BLaER1 (cell line): Measurements from ENCODE around the gene USP19.

Experiments used
- H3K27ac ChIP-seq: shearing (Covaris generic); formaldehyde crosslinking; 2 replicates; pipeline ENCODE4 v1.8.1; 2022
- H3K27me3 ChIP-seq: shearing (Covaris generic); formaldehyde crosslinking; 2 replicates; pipeline ENCODE4 v1.8.1; 2022
- H3K36me3 ChIP-seq: shearing (Covaris generic); formaldehyde crosslinking; 2 replicates; pipeline ENCODE4 v1.8.1; 2022
- H3K4me1 ChIP-seq: shearing (Covaris generic); formaldehyde crosslinking; 2 replicates; pipeline ENCODE4 v1.8.1; 2022
- H3K4me2 ChIP-seq: shearing (Covaris generic); formaldehyde crosslinking; 2 replicates; pipeline ENCODE4 v1.8.1; 2022
- H3K4me3 ChIP-seq: shearing (Covaris generic); formaldehyde crosslinking; 2 replicates; pipeline ENCODE4 v1.8.1; 2022
- H3K9ac ChIP-seq: shearing (Covaris generic); formaldehyde crosslinking; 2 replicates; pipeline ENCODE4 v1.8.1; 2022
- H3K9me3 ChIP-seq: shearing (Covaris generic); formaldehyde crosslinking; 2 replicates; pipeline ENCODE4 v1.8.1; 2022
- H4K20me1 ChIP-seq: shearing (Covaris generic); formaldehyde crosslinking; 2 replicates; pipeline ENCODE4 v1.8.1; 2022
- Cebpa-rat ChIP-seq: shearing (Covaris generic); IDR thresholded peaks from 2 replicates; pipeline ENCODE4 v1.8.1; 2022

Gene USP19

DNA sequence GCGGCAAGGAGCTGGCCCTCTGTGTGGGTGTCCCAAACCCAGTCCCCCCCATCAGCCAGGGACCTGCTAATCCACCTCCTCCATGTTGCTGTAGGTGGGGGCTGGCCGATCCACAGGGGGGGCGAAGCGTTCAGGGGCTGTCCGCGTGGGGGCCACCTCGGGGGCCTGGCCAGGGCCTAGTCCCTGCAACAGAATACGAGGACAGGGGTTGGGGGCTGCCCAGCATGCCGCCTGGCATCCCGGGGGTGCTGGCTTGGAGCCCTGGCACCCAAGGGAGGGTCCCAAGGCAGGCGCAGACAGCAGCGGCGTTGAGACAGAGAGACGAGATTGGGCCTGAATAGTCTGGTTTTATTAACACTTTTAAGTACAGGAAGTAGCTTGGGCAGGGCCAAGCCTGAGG lies 12.3 kb downstream of the USP19 start:
- Histone ChIP-seq H3K9me3 (no peaks in the 10 kb centered on the region), H3K4me3 (no peak overlapping the region), H3K27me3 (no peaks in the 10 kb centered on the region), H3K36me3 (peaks cover 78% of the 10 kb centered on the region), H4K20me1 (no peaks in the 10 kb centered on the region), H3K9ac (no peak overlapping the region), H3K4me1 (peaks cover 26% of the 10 kb centered on the region), H3K4me2 (no peak overlapping the region), H3K27ac (no peak overlapping the region)
- TF ChIP-seq Cebpa-rat = no peak

- no peak for TF ChIP-seq Cebpa-rat
- H3K4me2 ChIP-seq = peak within 1 kb of the TSS; percentile 99
- peaks cover 78% of the 10 kb centered on the region for H3K36me3 ChIP-seq
- H3K4me1 ChIP-seq = peaks cover 32% of the 10 kb centered on the region
- no peaks in the 10 kb centered on the region for H3K27me3 ChIP-seq
- H3K27ac ChIP-seq = peak within 1 kb of the TSS; percentile 92
- no peaks in the 10 kb centered on the region for H3K9me3 ChIP-seq
- H3K4me3 ChIP-seq = peak within 1 kb of the TSS; percentile 84
- no peaks in the 10 kb centered on the region for H4K20me1 ChIP-seq
- H3K9ac ChIP-seq = peak within 1 kb of the TSS; percentile 94
These were observed 16.0 kb downstream of the USP19 start, which contains the start of gene QARS1 for GRCh38 chr3:49104427-49105291. QARS1 (minus strand) TSS chr3:49104757; CDS start chr3:49104733, 24 bp downstream.

GRCh38 chr3:49104052-49104426 lies 16.6 kb downstream of the USP19 start:
- H3K36me3 ChIP-seq = peaks cover 78% of the 10 kb centered on the region

DNA sequence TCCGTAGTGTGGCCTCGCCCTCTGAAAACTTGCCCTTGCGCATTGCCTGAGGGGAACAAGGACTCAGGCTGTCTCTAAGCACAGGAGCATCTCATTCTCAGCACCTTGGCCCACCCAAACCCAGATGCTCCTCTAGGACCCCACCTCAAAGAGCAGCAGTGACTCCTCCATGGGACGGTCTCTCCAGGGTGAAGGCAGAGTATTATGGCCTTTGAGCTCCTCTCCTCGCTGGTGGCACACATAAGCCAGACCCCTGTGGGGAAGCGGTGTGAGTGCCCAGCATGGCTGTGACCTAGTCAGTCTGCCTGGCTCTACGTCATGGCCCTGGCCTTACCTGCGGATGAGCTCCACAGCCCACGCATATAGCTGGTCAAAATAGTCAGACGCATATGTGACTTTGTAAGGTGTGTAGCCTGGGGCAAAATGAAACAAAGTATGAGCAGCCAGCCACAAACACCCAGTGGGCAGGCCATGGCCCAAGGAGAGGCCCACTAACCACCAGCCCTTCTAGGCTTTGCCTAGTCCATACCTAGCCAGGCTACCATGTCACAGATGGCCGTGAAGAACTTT lies 20.5 kb downstream of the USP19 start:
- Histone ChIP-seq H3K4me3 (no peak overlapping the region), H3K4me1 (peaks cover 23% of the 10 kb centered on the region), H3K9me3 (no peaks in the 10 kb centered on the region), H3K4me2 (no peak overlapping the region), H4K20me1 (no peaks in the 10 kb centered on the region), H3K36me3 (peaks cover 81% of the 10 kb centered on the region), H3K27me3 (no peaks in the 10 kb centered on the region), H3K27ac (no peak overlapping the region), H3K9ac (no peak overlapping the region)
- no peak for TF ChIP-seq Cebpa-rat

More at GRCh38 chr3:49104052-49104426, 16.6 kb downstream of the USP19 start:
- Histone ChIP-seq H3K4me1 (peaks cover 32% of the 10 kb centered on the region), H3K9me3 (no peaks in the 10 kb centered on the region), H4K20me1 (no peaks in the 10 kb centered on the region), H3K4me3 (peak overlapping the region; percentile 84), H3K4me2 (peak overlapping the region; percentile 99), H3K27ac (peak overlapping the region; percentile 92), H3K9ac (peak overlapping the region; percentile 94), H3K27me3 (no peaks in the 10 kb centered on the region)
- no peak for TF ChIP-seq Cebpa-rat

- H3K36me3 ChIP-seq = peaks cover 81% of the 10 kb centered on the region
These were observed 21.6 kb downstream of the USP19 start for GRCh38 chr3:49098910-49099630.

DNA sequence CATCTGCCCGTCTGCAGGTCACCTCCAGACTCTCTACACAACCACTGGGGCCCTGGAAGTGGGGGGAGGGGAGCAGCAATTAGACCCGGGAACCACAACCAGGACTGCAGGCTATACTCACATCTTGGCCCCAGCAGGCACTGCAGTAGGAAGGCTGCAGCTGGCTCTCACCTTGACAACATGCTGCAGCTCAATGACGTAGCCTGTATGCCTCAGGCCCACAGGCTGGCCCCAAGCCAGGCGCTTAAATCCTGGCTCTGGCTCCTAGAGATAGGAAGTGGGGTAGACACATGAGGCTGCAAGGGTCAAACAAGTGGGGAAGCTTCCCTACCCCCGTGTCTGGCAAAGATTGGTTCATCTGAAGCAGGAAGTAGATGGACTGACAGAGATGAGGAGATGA lies 22.2 kb downstream of the USP19 start:
- Histone ChIP-seq H3K4me2 (no peak overlapping the region), H3K4me1 (peaks cover 18% of the 10 kb centered on the region), H3K9ac (no peak overlapping the region), H3K36me3 (peaks cover 78% of the 10 kb centered on the region), H3K4me3 (no peak overlapping the region), H3K27me3 (no peaks in the 10 kb centered on the region), H3K9me3 (no peaks in the 10 kb centered on the region), H3K27ac (no peak overlapping the region), H4K20me1 (no peaks in the 10 kb centered on the region)
- TF ChIP-seq Cebpa-rat = no peak

More at GRCh38 chr3:49098910-49099630, 21.6 kb downstream of the USP19 start:
- H4K20me1 ChIP-seq = no peaks in the 10 kb centered on the region
- no peak overlapping the region for H3K4me3 ChIP-seq
- H3K27me3 ChIP-seq = no peaks in the 10 kb centered on the region
- no peak overlapping the region for H3K9ac ChIP-seq
- H3K4me1 ChIP-seq = peaks cover 25% of the 10 kb centered on the region
- no peaks in the 10 kb centered on the region for H3K9me3 ChIP-seq
- H3K4me2 ChIP-seq = no peak overlapping the region
- no peak for TF ChIP-seq Cebpa-rat
- no peak overlapping the region for H3K27ac ChIP-seq

GRCh38 chr3:49093853-49094767 lies 26.5 kb downstream of the USP19 start, which contains the start of gene QRICH1:
QRICH1 (minus strand) TSS chr3:49094071; CDS start chr3:49077017, 17,054 bp downstream.
- Histone ChIP-seq H3K36me3 (peaks cover 64% of the 10 kb centered on the region), H3K4me2 (peak within 1 kb of the TSS; percentile 94), H3K27me3 (no peaks in the 10 kb centered on the region), H3K27ac (peak within 1 kb of the TSS; percentile 97), H3K4me1 (peaks cover 36% of the 10 kb centered on the region), H4K20me1 (peaks cover 42% of the 10 kb centered on the region), H3K9me3 (no peaks in the 10 kb centered on the region), H3K4me3 (peak within 1 kb of the TSS; percentile 78), H3K9ac (peak within 1 kb of the TSS; percentile 96)
- TF ChIP-seq Cebpa-rat = no peak

GRCh38 chr3:49092938-49093852 lies 27.4 kb downstream of the USP19 start:
- H3K9me3 ChIP-seq = no peaks in the 10 kb centered on the region
- no peak for TF ChIP-seq Cebpa-rat
- H3K4me1 ChIP-seq = peaks cover 36% of the 10 kb centered on the region
- peak overlapping the region; percentile 97 for H3K27ac ChIP-seq
- H3K27me3 ChIP-seq = no peaks in the 10 kb centered on the region
- peak overlapping the region; percentile 96 for H3K9ac ChIP-seq
- H4K20me1 ChIP-seq = peaks cover 51% of the 10 kb centered on the region
- H3K36me3 ChIP-seq = peaks cover 64% of the 10 kb centered on the region
- H3K4me3 ChIP-seq = peak overlapping the region; percentile 78
- peak overlapping the region; percentile 94 for H3K4me2 ChIP-seq
